GM19238 (cell line): ENCODE data around the gene PIK3CD.
"Not testable (repeated sequence)": the region's sequence is repeated elsewhere in the genome, so short reads cannot be mapped to it uniquely, and the experiment has no call there.

Source experiments
- DNase-seq: peaks from one replicate; pipeline ENCODE4 v3.0.0; 2011; ENCODE audit warnings: low spot score; ENCODE audit not compliant: insufficient read length

The PIK3CD gene

DNA sequence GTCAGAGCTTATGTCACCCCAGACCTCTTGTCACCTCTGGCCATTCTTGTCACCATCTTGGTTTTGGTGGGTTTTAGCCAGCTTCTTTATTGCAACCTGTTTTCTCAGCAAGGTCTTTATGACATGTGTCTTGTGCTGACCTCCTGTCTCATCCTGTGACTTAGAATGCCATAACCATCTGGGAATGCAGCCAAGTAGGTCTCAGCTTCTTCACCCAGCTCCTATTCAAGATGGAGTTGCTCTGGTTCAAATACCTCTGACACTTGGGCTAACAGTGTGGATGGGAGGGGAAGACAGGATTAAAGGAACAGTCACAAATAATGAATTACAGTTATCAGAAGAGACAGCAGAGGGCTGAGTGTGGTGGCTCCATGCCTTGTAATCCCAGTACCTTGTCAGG is 30.5 kb upstream of the PIK3CD start:
- DNase-seq = no peak

DNA sequence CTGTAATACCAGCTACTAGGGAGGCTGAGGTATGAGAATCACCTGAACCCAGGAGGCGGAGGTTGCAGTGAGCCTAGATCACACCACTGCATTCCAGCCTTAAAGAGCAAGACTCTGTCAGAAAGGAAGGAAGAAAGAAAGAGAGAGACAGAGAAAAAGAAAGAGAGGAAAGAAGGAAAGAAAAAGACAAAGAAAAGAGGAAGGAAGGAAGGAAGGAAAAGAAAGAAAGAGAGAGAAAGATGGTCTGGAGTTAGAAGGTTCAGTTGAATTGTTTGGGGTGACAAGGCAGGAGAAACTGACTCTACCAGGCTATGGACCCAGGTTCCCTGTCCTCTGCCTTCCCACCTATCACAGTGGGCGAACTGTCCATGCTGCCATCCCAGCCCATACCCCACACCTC is 27.4 kb upstream of the PIK3CD start:
- no peak for DNase-seq

GRCh38 chr1:9625030-9625429 is 26.5 kb upstream of the PIK3CD start:
- not testable (repeated sequence) for DNase-seq

GRCh38 chr1:9626201-9626608 is 25.3 kb upstream of the PIK3CD start:
- DNase-seq = peak; percentile 72

- DNase-seq = peak; percentile 53
These were observed 22.7 kb upstream of the PIK3CD start for GRCh38 chr1:9628541-9629444.

GRCh38 chr1:9629445-9630201 is 21.9 kb upstream of the PIK3CD start:
- no peak for DNase-seq

- no peak for DNase-seq
These were observed 21.0 kb upstream of the PIK3CD start for GRCh38 chr1:9630331-9631111.

GRCh38 chr1:9631613-9632012 is 19.9 kb upstream of the PIK3CD start:
- DNase-seq = no peak

- no peak for DNase-seq
These were observed 18.0 kb upstream of the PIK3CD start for GRCh38 chr1:9633493-9633892.

DNA sequence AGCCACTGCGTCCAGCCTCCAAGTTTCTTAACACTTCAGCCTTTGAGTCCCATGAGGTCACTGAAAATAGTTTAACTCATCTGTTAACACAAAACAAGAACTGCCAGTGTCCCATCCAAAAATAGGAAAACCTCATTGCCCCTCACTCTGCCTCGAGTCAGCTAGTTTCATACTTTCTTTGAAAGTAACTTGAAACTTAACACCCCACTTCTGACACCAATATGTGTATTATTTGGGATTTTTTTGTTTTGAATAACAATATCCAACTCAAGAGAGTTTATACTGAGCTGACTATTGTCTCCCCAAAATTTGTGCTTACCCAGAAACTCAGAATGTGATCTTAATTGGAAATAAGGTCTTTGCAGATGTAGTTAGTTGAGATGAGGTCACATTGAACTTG is 16.9 kb upstream of the PIK3CD start:
- no peak for DNase-seq

DNA sequence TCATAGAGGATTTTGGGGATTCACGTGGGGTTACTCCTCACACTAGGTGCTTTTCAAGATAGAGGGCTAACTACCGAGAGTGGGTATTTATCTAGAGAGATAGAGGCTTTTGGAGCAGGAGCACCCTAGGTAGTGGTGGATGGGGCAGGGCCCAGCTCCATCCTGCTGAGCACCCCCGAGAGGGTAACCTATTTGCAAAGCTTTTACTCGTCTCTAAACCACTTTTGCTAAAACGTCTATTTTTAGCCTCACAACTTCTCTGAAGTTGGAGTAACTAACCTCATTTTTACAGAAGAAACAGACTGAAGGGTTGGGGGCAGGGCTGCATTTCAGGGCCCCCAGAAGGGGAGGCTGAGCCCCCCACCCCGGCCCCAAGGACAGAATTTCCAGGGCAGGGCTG is 12.3 kb upstream of the PIK3CD start:
- DNase-seq = no peak

GRCh38 chr1:9643351-9644256 is 7.9 kb upstream of the PIK3CD start:
- no peak for DNase-seq

DNA sequence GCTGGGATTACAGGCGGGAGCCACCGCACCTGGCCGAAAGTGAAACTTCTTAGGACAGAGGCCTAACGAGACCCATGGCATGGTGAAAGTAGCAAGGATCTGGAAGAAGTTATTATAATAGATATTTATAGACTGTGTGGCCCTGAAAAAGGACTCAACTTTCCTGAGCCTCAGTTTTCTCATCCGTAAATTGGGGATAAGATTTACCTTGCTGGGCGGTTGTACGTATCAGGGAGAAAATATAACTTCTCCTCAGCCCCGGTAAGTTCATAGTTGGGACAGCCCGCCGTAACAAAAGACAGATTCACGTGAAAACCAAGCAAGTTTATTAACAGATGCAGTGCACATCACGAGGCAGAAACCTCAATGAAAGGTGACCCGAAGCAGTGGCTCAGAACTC is 5.5 kb upstream of the PIK3CD start:
- no peak for DNase-seq

DNA sequence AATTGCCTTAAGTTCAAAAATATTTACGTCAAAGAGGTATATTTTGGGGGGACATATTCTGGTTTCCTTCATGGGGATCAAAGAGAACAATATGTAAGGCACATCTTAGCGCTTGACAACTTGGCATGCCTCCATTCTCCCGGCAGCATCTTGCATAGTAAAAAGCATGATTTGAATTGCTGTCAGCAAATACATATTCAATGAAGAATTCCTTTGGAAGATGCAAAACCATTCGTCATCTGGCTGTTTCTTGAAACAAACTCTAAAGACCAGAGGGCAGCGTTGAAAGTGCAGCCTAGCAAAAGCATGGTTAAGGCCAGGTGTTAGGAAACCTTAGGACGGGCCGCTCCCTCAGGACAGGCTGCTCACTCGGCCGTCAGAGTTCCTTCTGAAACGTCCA is 3.4 kb upstream of the PIK3CD start:
- DNase-seq = no peak

DNA sequence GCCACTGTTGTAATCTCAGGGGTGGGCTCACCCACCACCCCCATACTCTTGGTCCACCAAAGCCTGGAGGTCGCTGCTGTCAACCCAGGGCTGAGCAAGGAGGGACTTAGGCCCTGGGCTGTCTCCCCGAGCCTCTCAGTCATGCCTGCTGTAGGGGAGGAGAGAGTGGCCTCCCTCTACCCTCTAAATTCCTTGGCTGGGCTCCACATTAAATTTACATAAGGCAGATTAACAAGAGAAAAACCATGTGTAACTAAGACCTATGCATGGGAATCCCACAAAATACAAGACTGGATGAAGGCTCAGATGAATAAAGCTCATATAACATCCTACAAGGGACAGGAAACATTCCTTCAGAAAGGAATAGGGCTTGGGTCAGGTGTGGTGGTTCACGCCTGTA is 1.8 kb upstream of the PIK3CD start:
- DNase-seq = no peak

DNA sequence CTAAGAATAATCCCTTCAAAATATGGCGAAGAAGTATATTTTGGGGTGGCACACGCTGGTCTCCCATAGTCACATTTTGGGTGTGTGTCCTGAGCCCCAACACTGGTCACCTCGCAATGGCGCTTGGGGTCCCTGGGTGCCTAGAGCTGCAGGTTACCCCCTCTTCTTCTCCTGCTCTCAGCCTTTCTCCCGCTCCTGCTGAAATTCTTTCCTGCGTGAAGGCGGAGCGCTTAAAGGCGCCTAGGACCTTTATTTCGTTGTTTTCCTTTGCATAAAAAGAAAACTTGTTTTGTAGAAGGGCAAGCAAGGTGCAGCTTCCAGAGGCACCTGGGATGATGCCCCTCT is 339 bp upstream of the PIK3CD start:
- no peak for DNase-seq

- DNase-seq = no peak
These were observed 1.1 kb downstream of the PIK3CD start for GRCh38 chr1:9652379-9653209.

DNA sequence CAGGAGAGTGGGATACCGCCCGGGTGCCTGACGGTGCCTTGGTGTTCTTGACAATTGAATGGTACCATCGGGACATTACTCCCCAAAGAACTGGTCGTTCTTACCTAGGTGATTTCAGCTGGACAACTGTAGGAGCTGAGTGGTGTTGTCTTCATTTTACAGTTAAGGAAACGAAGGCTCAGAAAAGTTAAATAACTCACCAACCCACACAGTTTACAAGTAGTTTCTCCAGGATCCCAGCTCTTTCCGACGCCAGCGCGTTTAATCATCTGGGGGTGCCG is 1.6 kb downstream of the PIK3CD start:
- DNase-seq = no peak

DNA sequence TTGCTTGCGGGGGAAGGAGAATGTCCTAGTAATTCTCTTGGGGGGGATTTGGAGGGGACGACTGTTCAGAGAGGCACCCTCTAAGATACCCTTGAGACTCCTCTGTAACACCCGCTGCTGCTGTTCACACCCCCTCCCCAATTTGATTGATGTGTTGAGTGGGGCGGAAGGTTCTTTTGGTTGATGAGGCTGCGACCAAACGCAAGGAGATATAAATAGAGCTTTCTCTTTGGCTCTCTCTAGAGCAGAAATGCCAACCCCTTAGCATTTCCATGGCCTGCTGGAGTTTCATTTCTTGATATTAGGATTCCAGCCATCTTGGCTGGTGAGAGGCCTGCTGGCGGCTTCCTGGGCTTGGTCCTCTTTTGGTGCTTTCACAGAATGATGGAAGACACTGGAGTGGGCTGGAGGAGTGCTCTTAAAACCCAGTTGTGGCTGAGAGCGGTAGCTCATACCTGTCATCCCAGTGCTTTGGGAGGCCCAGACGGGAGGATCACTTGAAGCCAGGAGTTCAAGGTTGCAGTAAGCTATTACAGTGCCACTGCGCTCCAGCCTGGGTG is 2.0 kb downstream of the PIK3CD start:
- peak; percentile 31 for DNase-seq
